Central memory CD8-positive, alpha-beta T cell (primary cell): ENCODE results near the gene IGF2R.

ENCODE experiments used
- ATAC-seq: fragments of 150-1000 bp; cut with Tn5 transposase; replicated peaks from 2 replicates; pipeline ENCODE4 v1.10.0; 2022; ENCODE audit warnings: mild to moderate bottlenecking, moderate FRiP score, moderate number of reproducible peaks; ENCODE audit not compliant: poor library complexity, severe bottlenecking; ENCODE audit errors: extremely low read depth
- DNase-seq, 2 donors: peaks; one replicate each; pipeline ENCODE4 v3.0.0; 2021; ENCODE audit warnings: low spot score in 2 of 2
- H3K27ac Mint-ChIP-seq: one replicate; pipeline ENCODE4 v1.8.0; 2022; ENCODE audit warnings: low read depth, mild to moderate bottlenecking, moderate library complexity, mixed read lengths
- H3K27me3 Mint-ChIP-seq: one replicate; pipeline ENCODE4 v1.8.0; 2022; ENCODE audit warnings: mixed read lengths
- H3K36me3 Mint-ChIP-seq: one replicate; pipeline ENCODE4 v1.8.0; 2022; ENCODE audit warnings: mild to moderate bottlenecking, moderate library complexity, mixed read lengths; ENCODE audit not compliant: insufficient read depth
- H3K4me1 Mint-ChIP-seq: one replicate; pipeline ENCODE4 v1.8.0; 2022; ENCODE audit warnings: mixed read lengths
- H3K4me3 Mint-ChIP-seq: one replicate; pipeline ENCODE4 v1.8.0; 2022; ENCODE audit warnings: mild to moderate bottlenecking, moderate library complexity, mixed read lengths
- H3K9me3 Mint-ChIP-seq: one replicate; pipeline ENCODE4 v1.8.0; 2022; ENCODE audit warnings: mixed read lengths

IGF2R gene

GRCh38 chr6:160040527-160041264 is 71.8 kb downstream of the IGF2R start:
- Mint-ChIP-seq H3K4me1 (peaks cover 17% of the 10 kb centered on the region), H3K27ac (no peak overlapping the region), H3K9me3 (no peaks in the 10 kb centered on the region), H3K4me3 (no peak overlapping the region), H3K36me3 (peaks cover 50% of the 10 kb centered on the region), H3K27me3 (no peaks in the 10 kb centered on the region)
- no peak for DNase-seq
- no peak for ATAC-seq

- DNase-seq (no peak), ATAC-seq (no peak)
- H3K36me3 Mint-ChIP-seq: peaks cover 49% of the 10 kb centered on the region
These were observed 72.7 kb downstream of the IGF2R start for GRCh38 chr6:160041608-160042007.

GRCh38 chr6:160042014-160042773 is 73.3 kb downstream of the IGF2R start:
- Mint-ChIP-seq H3K9me3 (no peaks in the 10 kb centered on the region), H3K27ac (no peak overlapping the region), H3K4me3 (no peak overlapping the region), H3K36me3 (peaks cover 50% of the 10 kb centered on the region), H3K27me3 (no peaks in the 10 kb centered on the region), H3K4me1 (peaks cover 17% of the 10 kb centered on the region)
- DNase-seq (no peak), ATAC-seq (no peak)

More at GRCh38 chr6:160041608-160042007, 72.7 kb downstream of the IGF2R start:
- no peak overlapping the region for H3K27ac Mint-ChIP-seq
- H3K4me1 Mint-ChIP-seq: peaks cover 17% of the 10 kb centered on the region
- no peak overlapping the region for H3K4me3 Mint-ChIP-seq
- H3K9me3 Mint-ChIP-seq: no peaks in the 10 kb centered on the region
- no peaks in the 10 kb centered on the region for H3K27me3 Mint-ChIP-seq

- no peaks in the 10 kb centered on the region for H3K9me3 Mint-ChIP-seq
- no peak overlapping the region for H3K27ac Mint-ChIP-seq
- H3K36me3 Mint-ChIP-seq: peaks cover 52% of the 10 kb centered on the region
- H3K4me3 Mint-ChIP-seq: no peak overlapping the region
- H3K27me3 Mint-ChIP-seq: no peaks in the 10 kb centered on the region
- ATAC-seq (no peak), DNase-seq (no peak)
- H3K4me1 Mint-ChIP-seq: peaks cover 15% of the 10 kb centered on the region
These were observed 74.0 kb downstream of the IGF2R start for GRCh38 chr6:160042788-160043301.

- Mint-ChIP-seq H3K27me3 (no peaks in the 10 kb centered on the region), H3K4me1 (peaks cover 6% of the 10 kb centered on the region), H3K36me3 (peaks cover 60% of the 10 kb centered on the region), H3K4me3 (no peak overlapping the region), H3K9me3 (no peaks in the 10 kb centered on the region), H3K27ac (no peak overlapping the region)
- no peak for ATAC-seq
- no peak for DNase-seq
These were observed 74.9 kb downstream of the IGF2R start for GRCh38 chr6:160043784-160044183.

GRCh38 chr6:160044687-160045086 is 75.8 kb downstream of the IGF2R start:
- peaks cover 63% of the 10 kb centered on the region for H3K36me3 Mint-ChIP-seq
- no peak for ATAC-seq
- H3K9me3 Mint-ChIP-seq: no peaks in the 10 kb centered on the region
- no peak for DNase-seq
- H3K27me3 Mint-ChIP-seq: no peaks in the 10 kb centered on the region
- H3K4me3 Mint-ChIP-seq: no peak overlapping the region
- no peak overlapping the region for H3K27ac Mint-ChIP-seq
- peaks cover 7% of the 10 kb centered on the region for H3K4me1 Mint-ChIP-seq

GRCh38 chr6:160048471-160048870 is 79.6 kb downstream of the IGF2R start:
- Mint-ChIP-seq H3K27ac (no peak overlapping the region), H3K4me1 (peaks cover 24% of the 10 kb centered on the region), H3K9me3 (no peaks in the 10 kb centered on the region), H3K4me3 (no peak overlapping the region), H3K27me3 (no peaks in the 10 kb centered on the region), H3K36me3 (peaks cover 61% of the 10 kb centered on the region)
- DNase-seq: no peak
- no peak for ATAC-seq

- Mint-ChIP-seq H3K27ac (no peak overlapping the region), H3K4me3 (no peak overlapping the region), H3K27me3 (no peaks in the 10 kb centered on the region), H3K36me3 (peaks cover 58% of the 10 kb centered on the region), H3K9me3 (no peaks in the 10 kb centered on the region), H3K4me1 (peaks cover 28% of the 10 kb centered on the region)
- ATAC-seq (no peak), DNase-seq (no peak)
These were observed 80.5 kb downstream of the IGF2R start for GRCh38 chr6:160049346-160049745.

GRCh38 chr6:160050022-160050421 is 81.1 kb downstream of the IGF2R start:
- Mint-ChIP-seq H3K4me3 (no peak overlapping the region), H3K4me1 (peaks cover 26% of the 10 kb centered on the region), H3K27ac (no peak overlapping the region), H3K9me3 (no peaks in the 10 kb centered on the region), H3K27me3 (no peaks in the 10 kb centered on the region), H3K36me3 (peaks cover 54% of the 10 kb centered on the region)
- no peak for DNase-seq
- no peak for ATAC-seq

GRCh38 chr6:160051390-160051789 is 82.5 kb downstream of the IGF2R start:
- H3K4me1 Mint-ChIP-seq: peaks cover 29% of the 10 kb centered on the region
- DNase-seq: no peak
- H3K36me3 Mint-ChIP-seq: peaks cover 46% of the 10 kb centered on the region
- no peaks in the 10 kb centered on the region for H3K27me3 Mint-ChIP-seq
- H3K27ac Mint-ChIP-seq: no peak overlapping the region
- no peak overlapping the region for H3K4me3 Mint-ChIP-seq
- no peak for ATAC-seq
- no peaks in the 10 kb centered on the region for H3K9me3 Mint-ChIP-seq

- peaks cover 32% of the 10 kb centered on the region for H3K36me3 Mint-ChIP-seq
- H3K9me3 Mint-ChIP-seq: no peaks in the 10 kb centered on the region
- H3K4me3 Mint-ChIP-seq: no peak overlapping the region
- DNase-seq (no peak), ATAC-seq (no peak)
- H3K27ac Mint-ChIP-seq: no peak overlapping the region
- H3K27me3 Mint-ChIP-seq: no peaks in the 10 kb centered on the region
- H3K4me1 Mint-ChIP-seq: peaks cover 39% of the 10 kb centered on the region
These were observed 85.4 kb downstream of the IGF2R start for GRCh38 chr6:160054271-160054670.

GRCh38 chr6:160054913-160055312 is 86.0 kb downstream of the IGF2R start:
- H3K27me3 Mint-ChIP-seq: no peaks in the 10 kb centered on the region
- H3K36me3 Mint-ChIP-seq: peaks cover 37% of the 10 kb centered on the region
- no peaks in the 10 kb centered on the region for H3K9me3 Mint-ChIP-seq
- H3K4me3 Mint-ChIP-seq: no peak overlapping the region
- no peak for DNase-seq
- no peak for ATAC-seq
- H3K27ac Mint-ChIP-seq: no peak overlapping the region
- peaks cover 35% of the 10 kb centered on the region for H3K4me1 Mint-ChIP-seq

- no peak overlapping the region for H3K4me3 Mint-ChIP-seq
- peaks cover 37% of the 10 kb centered on the region for H3K36me3 Mint-ChIP-seq
- ATAC-seq (no peak), DNase-seq (no peak)
- H3K4me1 Mint-ChIP-seq: peaks cover 33% of the 10 kb centered on the region
- H3K27me3 Mint-ChIP-seq: no peaks in the 10 kb centered on the region
- no peak overlapping the region for H3K27ac Mint-ChIP-seq
- H3K9me3 Mint-ChIP-seq: no peaks in the 10 kb centered on the region
These were observed 86.5 kb downstream of the IGF2R start for GRCh38 chr6:160055378-160055777.
